HepG2 (cell line): ENCODE results near the gene SIRT7. TPM values are rescaled to one million over a fixed set of nuclear protein-coding genes. Genes with fewer than 3 reads are reported as not detected.

Experiments
- BRCA1 ChIP-seq: sonication (generic); formaldehyde crosslinking; IDR thresholded peaks from 2 replicates; pipeline ENCODE4 v1.4.0; 2020; ENCODE audit warnings: missing genetic modification reagents
- ERF ChIP-seq: IDR thresholded peaks from 2 replicates; pipeline ENCODE4 v1.6.1; 2018; ENCODE audit warnings: missing biosample characterization, missing genetic modification reagents
- GMEB2 ChIP-seq: IDR thresholded peaks from 2 replicates; pipeline ENCODE4 v1.6.1; 2016; ENCODE audit warnings: missing biosample characterization, missing genetic modification reagents, low read depth
- HMG20A ChIP-seq: IDR thresholded peaks from 2 replicates; pipeline ENCODE4 v1.6.1; 2016; ENCODE audit warnings: borderline replicate concordance
- HNF1A ChIP-seq, 2 experiments: sonication (generic) in 1 of 2; formaldehyde crosslinking in 1 of 2; IDR thresholded peaks; 2 replicates each; pipeline versions ENCODE4 v1.4.0 to v1.6.1; 2016 to 2020; ENCODE audit warnings: borderline replicate concordance in 1 of 2, low read depth in 1 of 2, mild to moderate bottlenecking in 1 of 2, missing genetic modification reagents in 1 of 2
- MED1 ChIP-seq: sonication (generic); formaldehyde crosslinking; IDR thresholded peaks from 2 replicates; pipeline ENCODE4 v1.4.0; 2020; ENCODE audit warnings: missing genetic modification reagents
- MIXL1 ChIP-seq: IDR thresholded peaks from 2 replicates; pipeline ENCODE4 v1.6.1; 2016
- RFXANK ChIP-seq: IDR thresholded peaks from 2 replicates; pipeline ENCODE4 v1.6.1; 2016
- ZFP1 ChIP-seq: IDR thresholded peaks from 2 replicates; pipeline ENCODE4 v1.6.1; 2016
- ZMAT3 ChIP-seq: sonication (generic); formaldehyde crosslinking; conservative IDR thresholded peaks from 2 replicates; pipeline ENCODE4 v1.7.0; 2021; ENCODE audit warnings: missing genetic modification reagents
- ZNF224 ChIP-seq: sonication (generic); formaldehyde crosslinking; IDR thresholded peaks from 2 replicates; pipeline ENCODE4 v1.5.0; 2020; ENCODE audit warnings: mild to moderate bottlenecking, missing genetic modification reagents
- ZNF367 ChIP-seq: sonication (generic); formaldehyde crosslinking; IDR thresholded peaks from 2 replicates; pipeline ENCODE4 v1.4.0; 2020; ENCODE audit warnings: missing genetic modification reagents, borderline replicate concordance
- ZNF614 ChIP-seq: IDR thresholded peaks from 2 replicates; pipeline ENCODE4 v1.6.1; 2018; ENCODE audit warnings: missing biosample characterization, missing genetic modification reagents, inconsistent platforms, borderline replicate concordance
- polyA plus RNA-seq, 8 experiments: library from polyadenylated mRNA; depleted of rRNA in 3 of 8; stranded (reverse) in 7 of 8; unstranded in 1 of 8; fragments of >200 nt; fragmentation: Illumina TruSeq in 4 of 8; extraction: Trizol in 4 of 8; gene quantifications; 2 replicates each; pipeline versions ENCODE4 v1.2.1 to v1.2.3, GENCODE V29; 2011 to 2016; ENCODE audit warnings: low read depth in 4 of 8, missing spikeins in 1 of 8, mixed read lengths in 1 of 8; ENCODE audit not compliant: insufficient read depth in 1 of 8
- total RNA-seq, 5 experiments: library from RNA; depleted of rRNA; stranded (reverse); fragments of >200 nt; fragmentation: Illumina TruSeq; extraction: Trizol; gene quantifications; 2 replicates each; pipeline ENCODE4 v1.2.3, GENCODE V29; 2016; ENCODE audit warnings: low read depth in 1 of 5
- TF ChIP-seq, protein P1 (sequence below): sonication (generic); formaldehyde crosslinking; IDR thresholded peaks from 2 replicates; pipeline ENCODE4 v1.4.0; 2020; ENCODE audit warnings: missing genetic modification reagents
- TF ChIP-seq, protein P2 (sequence below): sonication (generic); formaldehyde crosslinking; IDR thresholded peaks from 2 replicates; pipeline ENCODE4 v1.4.0; 2020; ENCODE audit warnings: missing genetic modification reagents, mild to moderate bottlenecking, borderline replicate concordance
- TF ChIP-seq, protein P3 (sequence below): IDR thresholded peaks from 2 replicates; pipeline ENCODE4 v1.6.1; 2016; ENCODE audit warnings: mild to moderate bottlenecking

SIRT7 gene
- total and polyA plus RNA-seq, 2 of the 13 experiments (the other 11 are each of a cell fraction or from before 2014, with no cell fraction given), result 8.3 to 24.8 TPM

DNA sequence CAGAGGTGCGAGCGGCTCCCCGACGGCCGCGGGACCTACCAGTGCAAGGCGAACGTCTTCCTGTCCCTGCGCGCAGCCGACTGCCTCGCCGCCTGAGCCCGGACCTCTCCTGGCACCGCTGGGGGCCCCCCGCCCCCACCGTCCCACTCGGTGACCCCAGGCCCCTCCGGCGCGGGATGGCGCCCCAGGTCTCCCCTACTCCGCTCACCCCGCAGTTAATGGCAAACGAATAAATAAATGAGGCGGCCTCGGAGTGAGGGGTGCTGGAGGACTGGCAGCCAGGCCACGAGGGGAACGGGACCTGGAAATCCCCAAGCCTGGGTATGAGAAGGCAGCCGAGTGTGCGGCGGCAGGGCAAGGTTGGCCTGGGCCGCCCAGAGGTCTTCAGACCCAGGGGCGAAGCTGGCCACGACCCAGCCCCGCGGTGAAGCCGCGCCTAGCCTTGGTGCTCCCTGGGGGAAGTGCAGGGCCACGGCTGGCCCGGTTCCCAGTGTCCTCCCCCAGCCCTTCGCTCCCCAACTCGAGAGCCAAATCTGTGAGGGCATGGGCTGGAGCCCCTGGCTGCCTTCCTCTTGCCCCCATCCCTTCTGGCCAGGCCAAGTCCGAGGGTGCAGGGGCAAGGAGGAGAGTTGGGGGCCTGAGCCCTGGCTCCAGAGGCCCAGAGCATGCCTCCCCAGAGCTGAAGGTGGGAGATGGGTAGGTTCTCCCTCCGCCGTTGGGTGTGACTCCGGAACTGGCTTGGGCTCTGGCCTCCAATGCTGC, 15.1 kb downstream of the SIRT7 start (continued):
- TF ChIP-seq GMEB2 (CRISPR knock-in tag) (no peak), ZNF614 (CRISPR knock-in tag) (no peak), ZMAT3 (CRISPR knock-in tag) (0 out of 2 replicates have a peak, but pooled peaks have one; percentile 56), HNF1A (IDR thresholded peaks at IDR 0.05; ENCODE audit: low read depth) (0 out of 2 replicates have a peak, but pooled peaks have one; percentile 9), HNF1A (CRISPR knock-in tag; IDR thresholded peaks at IDR 0.05; ENCODE audit: borderline replicate concordance) (no peak), MIXL1 (no peak), BRCA1 (CRISPR knock-in tag) (0 out of 2 replicates have a peak, but pooled peaks have one; percentile 52), HMG20A (CRISPR knock-in tag) (no peak), MED1 (CRISPR knock-in tag) (no peak; the same call in 1 of the 2 replicates), ZNF224 (peak; percentile 61; the same call in 1 of the 2 replicates), ZFP1 (CRISPR knock-in tag) (no peak), ERF (CRISPR knock-in tag) (0 out of 2 replicates have a peak, but pooled peaks have one; percentile 6), ZNF367 (0 out of 2 replicates have a peak, but pooled peaks have one; percentile 21), RFXANK (CRISPR knock-in tag) (0 out of 2 replicates have a peak, but pooled peaks have one; percentile 39)
- TF ChIP-seq, protein P1, sequence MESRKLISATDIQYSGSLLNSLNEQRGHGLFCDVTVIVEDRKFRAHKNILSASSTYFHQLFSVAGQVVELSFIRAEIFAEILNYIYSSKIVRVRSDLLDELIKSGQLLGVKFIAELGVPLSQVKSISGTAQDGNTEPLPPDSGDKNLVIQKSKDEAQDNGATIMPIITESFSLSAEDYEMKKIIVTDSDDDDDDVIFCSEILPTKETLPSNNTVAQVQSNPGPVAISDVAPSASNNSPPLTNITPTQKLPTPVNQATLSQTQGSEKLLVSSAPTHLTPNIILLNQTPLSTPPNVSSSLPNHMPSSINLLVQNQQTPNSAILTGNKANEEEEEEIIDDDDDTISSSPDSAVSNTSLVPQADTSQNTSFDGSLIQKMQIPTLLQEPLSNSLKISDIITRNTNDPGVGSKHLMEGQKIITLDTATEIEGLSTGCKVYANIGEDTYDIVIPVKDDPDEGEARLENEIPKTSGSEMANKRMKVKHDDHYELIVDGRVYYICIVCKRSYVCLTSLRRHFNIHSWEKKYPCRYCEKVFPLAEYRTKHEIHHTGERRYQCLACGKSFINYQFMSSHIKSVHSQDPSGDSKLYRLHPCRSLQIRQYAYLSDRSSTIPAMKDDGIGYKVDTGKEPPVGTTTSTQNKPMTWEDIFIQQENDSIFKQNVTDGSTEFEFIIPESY (CRISPR knock-in tag), result peak; percentile 78
- TF ChIP-seq, protein P2, sequence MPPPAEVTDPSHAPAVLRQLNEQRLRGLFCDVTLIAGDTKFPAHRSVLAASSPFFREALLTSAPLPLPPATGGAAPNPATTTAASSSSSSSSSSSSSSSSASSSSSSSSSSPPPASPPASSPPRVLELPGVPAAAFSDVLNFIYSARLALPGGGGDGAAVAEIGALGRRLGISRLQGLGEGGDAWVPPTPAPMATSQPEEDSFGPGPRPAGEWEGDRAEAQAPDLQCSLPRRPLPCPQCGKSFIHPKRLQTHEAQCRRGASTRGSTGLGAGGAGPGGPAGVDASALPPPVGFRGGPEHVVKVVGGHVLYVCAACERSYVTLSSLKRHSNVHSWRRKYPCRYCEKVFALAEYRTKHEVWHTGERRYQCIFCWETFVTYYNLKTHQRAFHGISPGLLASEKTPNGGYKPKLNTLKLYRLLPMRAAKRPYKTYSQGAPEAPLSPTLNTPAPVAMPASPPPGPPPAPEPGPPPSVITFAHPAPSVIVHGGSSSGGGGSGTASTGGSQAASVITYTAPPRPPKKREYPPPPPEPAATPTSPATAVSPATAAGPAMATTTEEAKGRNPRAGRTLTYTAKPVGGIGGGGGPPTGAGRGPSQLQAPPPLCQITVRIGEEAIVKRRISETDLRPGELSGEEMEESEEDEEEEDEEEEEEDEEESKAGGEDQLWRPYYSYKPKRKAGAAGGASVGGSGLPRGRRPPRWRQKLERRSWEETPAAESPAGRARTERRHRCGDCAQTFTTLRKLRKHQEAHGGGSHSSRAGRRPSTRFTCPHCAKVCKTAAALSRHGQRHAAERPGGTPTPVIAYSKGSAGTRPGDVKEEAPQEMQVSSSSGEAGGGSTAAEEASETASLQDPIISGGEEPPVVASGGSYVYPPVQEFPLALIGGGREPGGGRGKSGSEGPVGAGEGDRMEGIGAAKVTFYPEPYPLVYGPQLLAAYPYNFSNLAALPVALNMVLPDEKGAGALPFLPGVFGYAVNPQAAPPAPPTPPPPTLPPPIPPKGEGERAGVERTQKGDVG (CRISPR knock-in tag), result peak; percentile 40; the same call in 1 of the 2 replicates
- TF ChIP-seq, protein P3, sequence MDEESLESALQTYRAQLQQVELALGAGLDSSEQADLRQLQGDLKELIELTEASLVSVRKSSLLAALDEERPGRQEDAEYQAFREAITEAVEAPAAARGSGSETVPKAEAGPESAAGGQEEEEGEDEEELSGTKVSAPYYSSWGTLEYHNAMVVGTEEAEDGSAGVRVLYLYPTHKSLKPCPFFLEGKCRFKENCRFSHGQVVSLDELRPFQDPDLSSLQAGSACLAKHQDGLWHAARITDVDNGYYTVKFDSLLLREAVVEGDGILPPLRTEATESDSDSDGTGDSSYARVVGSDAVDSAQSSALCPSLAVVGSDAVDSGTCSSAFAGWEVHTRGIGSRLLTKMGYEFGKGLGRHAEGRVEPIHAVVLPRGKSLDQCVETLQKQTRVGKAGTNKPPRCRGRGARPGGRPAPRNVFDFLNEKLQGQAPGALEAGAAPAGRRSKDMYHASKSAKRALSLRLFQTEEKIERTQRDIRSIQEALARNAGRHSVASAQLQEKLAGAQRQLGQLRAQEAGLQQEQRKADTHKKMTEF (CRISPR knock-in tag), result 0 out of 2 replicates have a peak, but pooled peaks have one; percentile 12
